Measurements from ENCODE around the gene LTBP4.

GRCh38 chr19:40658031-40658430 is 56.9 kb downstream of the LTBP4 start:
- TF ChIP-seq, protein P1, sequence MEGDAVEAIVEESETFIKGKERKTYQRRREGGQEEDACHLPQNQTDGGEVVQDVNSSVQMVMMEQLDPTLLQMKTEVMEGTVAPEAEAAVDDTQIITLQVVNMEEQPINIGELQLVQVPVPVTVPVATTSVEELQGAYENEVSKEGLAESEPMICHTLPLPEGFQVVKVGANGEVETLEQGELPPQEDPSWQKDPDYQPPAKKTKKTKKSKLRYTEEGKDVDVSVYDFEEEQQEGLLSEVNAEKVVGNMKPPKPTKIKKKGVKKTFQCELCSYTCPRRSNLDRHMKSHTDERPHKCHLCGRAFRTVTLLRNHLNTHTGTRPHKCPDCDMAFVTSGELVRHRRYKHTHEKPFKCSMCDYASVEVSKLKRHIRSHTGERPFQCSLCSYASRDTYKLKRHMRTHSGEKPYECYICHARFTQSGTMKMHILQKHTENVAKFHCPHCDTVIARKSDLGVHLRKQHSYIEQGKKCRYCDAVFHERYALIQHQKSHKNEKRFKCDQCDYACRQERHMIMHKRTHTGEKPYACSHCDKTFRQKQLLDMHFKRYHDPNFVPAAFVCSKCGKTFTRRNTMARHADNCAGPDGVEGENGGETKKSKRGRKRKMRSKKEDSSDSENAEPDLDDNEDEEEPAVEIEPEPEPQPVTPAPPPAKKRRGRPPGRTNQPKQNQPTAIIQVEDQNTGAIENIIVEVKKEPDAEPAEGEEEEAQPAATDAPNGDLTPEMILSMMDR (IDR thresholded peaks at IDR 0.05): no peak
- no peak for TF ChIP-seq EZH2 (IDR thresholded peaks at IDR 0.05)
- no peak for TF ChIP-seq EZH2phosphoT487 (IDR thresholded peaks at IDR 0.05)
